GM23248 (cell line): Measurements from ENCODE around the gene AMY2B.
"Not testable (repeated sequence)": the region's sequence is repeated elsewhere in the genome, so short reads cannot be mapped to it uniquely, and the experiment has no call there.

Source experiments
- EZH2 ChIP-seq: fragments of 200-600 bp; sonication (generic); IDR thresholded peaks from 2 replicates; pipeline ENCODE4 v1.6.1; 2018; ENCODE audit warnings: antibody characterized with exemption, mild to moderate bottlenecking; ENCODE audit not compliant: insufficient read depth, poor library complexity, severe bottlenecking
- EZH2phosphoT487 ChIP-seq: fragments of 200-600 bp; sonication (generic); IDR thresholded peaks from 2 replicates; pipeline ENCODE4 v1.6.1; 2018; ENCODE audit warnings: antibody characterized with exemption, moderate library complexity, mild to moderate bottlenecking, low read depth; ENCODE audit not compliant: insufficient read depth

GRCh38 chr1:103602740-103603139 is 31.4 kb downstream of the AMY2B start:
- TF ChIP-seq EZH2phosphoT487, EZH2: not testable (repeated sequence)
